Smooth muscle cell of the brain vasculature (primary cell): ENCODE measurements around the gene SNX8.

ENCODE experiments used
- DNase-seq: peaks from one replicate; pipeline ENCODE4 v3.0.0-alpha.2; 2012; ENCODE audit warnings: low read depth, low spot score

Gene SNX8

DNA sequence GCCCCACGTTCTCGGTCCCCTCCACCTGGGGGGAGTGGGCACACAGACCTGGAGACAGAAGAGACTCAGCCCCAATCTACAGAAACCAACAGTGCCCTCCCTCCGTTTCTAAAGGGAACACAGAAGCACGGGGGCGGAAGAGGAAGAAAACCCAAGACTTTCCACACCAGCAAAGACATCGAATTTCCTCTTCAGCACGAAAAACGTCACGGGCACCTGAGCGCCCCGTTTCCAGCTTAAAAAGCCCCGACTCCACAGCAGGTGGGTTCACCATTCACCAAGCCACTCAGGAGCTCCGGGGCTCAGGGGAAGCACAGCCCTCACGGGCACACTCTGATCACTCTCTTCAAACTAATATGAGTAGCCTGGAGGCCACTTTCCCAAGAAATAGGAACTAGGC is 52.6 kb downstream of the SNX8 start:
- no peak for DNase-seq

- no peak for DNase-seq
These were observed 53.4 kb downstream of the SNX8 start for GRCh38 chr7:2260820-2261219.

DNA sequence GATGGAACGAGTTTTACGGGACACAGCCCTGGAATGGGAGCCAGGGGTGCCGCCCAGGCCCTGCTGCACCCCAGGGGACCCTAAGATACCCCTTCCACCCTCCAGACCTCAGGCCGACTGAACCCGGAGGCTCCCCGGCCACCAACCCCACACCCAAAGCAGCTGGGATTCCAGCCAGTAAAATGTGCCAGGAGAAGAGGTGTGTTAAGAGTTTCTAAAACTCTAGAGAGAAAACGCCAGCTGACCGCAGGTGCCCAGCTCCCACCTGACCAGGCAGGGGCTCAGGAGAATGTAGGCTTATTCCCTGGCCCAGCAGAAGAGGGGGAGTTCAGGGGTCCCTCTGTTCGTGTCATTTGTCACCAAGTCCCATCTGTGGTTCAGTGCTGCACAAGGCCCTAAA is 54.8 kb downstream of the SNX8 start:
- no peak for DNase-seq

DNA sequence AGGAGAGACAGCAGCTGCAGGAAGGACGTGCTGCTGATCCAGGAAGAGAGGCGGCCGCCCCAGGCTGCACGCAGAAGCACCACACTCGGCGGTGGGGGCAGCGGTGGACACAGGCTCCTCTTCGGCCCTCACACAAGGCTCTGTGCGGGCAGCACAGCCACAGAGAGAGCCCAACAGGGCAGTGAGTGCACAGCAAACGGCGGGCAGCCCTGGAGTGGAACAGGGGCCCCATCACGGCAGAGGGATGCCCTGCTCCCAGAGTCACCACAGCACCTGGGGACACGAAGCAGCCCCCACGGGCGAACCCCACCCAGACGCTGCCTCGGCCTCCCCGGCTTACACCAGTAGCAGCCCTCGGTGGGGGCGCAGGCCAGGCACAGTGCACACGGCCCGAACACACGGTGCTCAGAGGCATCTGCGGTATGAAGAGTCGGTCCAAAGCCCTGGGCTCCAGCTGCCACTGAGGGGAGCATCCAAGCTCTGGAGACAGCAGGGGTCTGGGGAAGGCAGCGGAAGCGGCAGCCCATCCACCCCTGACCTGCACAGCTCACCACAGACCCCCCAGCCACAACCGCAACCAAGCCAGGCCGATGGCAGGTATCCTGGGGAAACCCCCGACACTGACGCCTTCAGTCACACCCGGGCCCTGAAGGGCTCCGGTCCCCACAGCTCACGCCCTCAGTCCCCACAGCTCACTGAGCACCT is 55.4 kb downstream of the SNX8 start:
- DNase-seq = no peak

GRCh38 chr7:2257651-2258050 is 56.6 kb downstream of the SNX8 start:
- no peak for DNase-seq

- DNase-seq = no peak
These were observed 57.1 kb downstream of the SNX8 start for GRCh38 chr7:2257046-2257551.

- DNase-seq = no peak
These were observed 57.8 kb downstream of the SNX8 start for GRCh38 chr7:2256306-2257045.

- no peak for DNase-seq
These were observed 58.8 kb downstream of the SNX8 start for GRCh38 chr7:2255145-2256139.

GRCh38 chr7:2254429-2255144 is 59.7 kb downstream of the SNX8 start:
- no peak for DNase-seq

GRCh38 chr7:2253525-2254244 is 60.6 kb downstream of the SNX8 start:
- no peak for DNase-seq

DNA sequence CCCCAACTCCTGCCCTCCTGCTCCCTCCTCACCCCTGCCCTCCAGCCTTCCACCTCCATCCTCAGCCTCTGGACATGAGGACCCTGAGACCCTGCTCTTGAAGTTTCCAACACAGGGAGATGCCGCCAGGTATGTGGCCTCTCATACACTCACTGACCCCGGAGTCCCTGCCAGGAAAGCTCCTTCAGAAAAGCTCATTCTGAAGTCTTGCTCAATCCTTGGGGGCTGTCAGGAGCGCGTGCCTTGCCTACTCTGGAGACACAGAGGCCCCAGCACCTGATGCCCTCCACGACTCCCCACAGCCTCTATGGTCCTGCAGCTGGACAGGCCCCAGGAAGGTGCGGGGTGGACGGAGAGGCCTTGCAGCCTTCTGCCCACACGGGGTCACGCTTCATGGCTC is 61.2 kb downstream of the SNX8 start:
- DNase-seq = no peak

GRCh38 chr7:2251841-2252771 is 62.1 kb downstream of the SNX8 start:
- no peak for DNase-seq

GRCh38 chr7:2251381-2251780 is 62.9 kb downstream of the SNX8 start:
- no peak for DNase-seq

GRCh38 chr7:2249744-2250323 is 64.4 kb downstream of the SNX8 start:
- no peak for DNase-seq

- DNase-seq = peak; percentile 97
These were observed 65.1 kb downstream of the SNX8 start for GRCh38 chr7:2248984-2249694.

DNA sequence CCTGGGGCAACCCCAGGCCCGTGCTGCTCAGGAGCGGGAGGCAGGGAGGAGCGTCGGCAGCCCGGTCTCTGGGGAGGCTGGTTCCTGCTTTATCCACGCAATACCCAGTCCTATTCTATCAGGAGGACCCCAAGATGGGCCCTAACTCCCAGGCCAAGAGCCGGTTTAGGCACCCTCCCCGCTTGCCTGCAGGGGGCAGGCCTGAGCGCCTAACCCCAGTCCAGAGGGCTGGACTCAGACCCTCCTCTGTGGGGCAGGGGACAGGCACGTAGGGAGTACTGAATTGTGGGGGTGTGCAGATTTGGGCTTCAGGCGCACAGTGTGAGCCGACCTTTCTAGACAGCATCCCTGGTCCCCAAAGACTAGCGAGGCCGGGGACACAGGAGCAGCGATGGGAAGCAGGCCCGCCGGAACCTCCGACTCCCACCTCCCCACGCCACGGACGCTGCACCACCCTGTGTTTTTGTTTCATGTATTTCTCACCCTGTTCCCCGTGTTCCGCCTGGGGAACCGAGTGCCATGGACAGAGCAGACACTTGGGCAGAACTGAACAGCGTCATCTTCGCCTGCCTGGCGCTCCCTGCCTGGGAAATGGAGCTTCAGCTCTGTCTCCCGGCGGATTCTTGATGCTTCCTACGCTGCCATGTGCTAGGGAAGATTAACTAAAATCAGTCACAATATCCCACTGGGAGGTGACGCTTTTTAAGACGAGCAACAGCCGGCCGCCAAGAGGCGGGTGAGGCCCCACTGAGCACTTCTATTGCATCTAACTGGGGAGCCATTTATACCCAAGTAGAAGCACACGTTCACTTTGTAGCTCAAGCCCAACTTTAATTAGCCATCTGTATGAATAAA is 66.9 kb downstream of the SNX8 start:
- DNase-seq = no peak

DNA sequence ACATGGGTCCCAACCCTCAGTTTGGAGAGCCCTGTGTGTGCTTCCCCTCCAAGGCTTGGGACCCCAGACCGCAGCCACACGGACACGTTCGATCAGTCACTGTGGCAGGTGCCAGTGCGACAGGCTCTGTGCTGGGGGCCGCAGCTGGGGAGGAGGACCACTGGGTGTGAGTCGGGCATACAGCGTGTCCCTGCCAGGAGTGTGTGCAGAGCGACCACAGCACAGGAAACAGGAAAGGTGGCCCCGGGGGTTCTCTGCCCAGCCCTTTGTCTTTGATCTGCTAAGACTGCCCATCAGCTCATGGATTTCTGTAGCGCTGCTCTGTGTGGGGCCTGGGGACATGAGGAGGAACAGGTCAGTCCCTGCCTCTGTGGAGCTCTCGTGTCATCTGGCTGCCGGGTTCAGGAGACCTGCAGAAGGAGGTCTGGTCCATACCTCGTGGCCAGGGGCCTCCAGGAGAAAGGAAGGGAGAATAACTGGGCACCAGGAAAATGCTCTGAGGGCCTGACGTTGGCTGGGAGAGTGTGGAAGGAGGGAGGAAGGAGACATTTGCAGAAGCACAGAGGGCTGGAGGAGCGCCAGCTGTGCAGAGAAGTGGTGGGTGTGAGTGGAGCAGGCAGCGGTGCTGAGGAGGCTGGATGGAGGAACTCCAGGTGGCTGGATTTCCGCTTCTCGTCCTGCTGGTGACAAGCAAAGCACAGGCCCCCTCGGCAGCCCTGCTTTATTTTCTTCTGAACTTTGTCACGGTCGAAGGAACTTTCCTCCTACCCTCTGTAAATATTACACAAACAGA is 68.2 kb downstream of the SNX8 start:
- no peak for DNase-seq
